GM19193 (cell line): ENCODE measurements around the gene ME2.

Experiments used
- POLR2A ChIP-seq: IDR thresholded peaks from 4 replicates; pipeline ENCODE4 v1.6.1; 2011; ENCODE audit not compliant: insufficient read depth, insufficient read length; ENCODE audit errors: extremely low read depth

The ME2 gene

GRCh38 chr18:50895350-50896045 lies 16.6 kb downstream of the ME2 start:
- TF ChIP-seq POLR2A = no peak

DNA sequence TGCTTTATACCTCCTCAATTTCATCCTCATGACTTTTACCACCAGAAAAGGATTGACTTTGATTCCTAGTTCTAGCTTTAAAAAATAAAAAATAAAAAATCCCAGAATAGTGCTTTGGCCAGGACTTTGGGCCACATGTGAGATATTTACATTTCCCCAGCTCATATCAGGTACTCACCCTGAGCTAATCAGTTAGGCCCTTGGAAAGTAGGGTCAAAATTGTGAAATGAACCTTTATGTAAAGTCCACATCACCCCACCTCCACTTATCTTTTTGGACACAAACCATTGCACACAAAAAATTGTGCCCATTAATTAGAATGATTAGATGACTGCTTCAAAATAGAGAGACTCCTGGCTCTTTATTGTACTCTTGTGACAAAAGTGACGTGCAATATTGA lies 17.2 kb downstream of the ME2 start:
- TF ChIP-seq POLR2A = no peak

- TF ChIP-seq POLR2A = no peak
Observed at GRCh38 chr18:50898919-50899318, 20.0 kb downstream of the ME2 start.

GRCh38 chr18:50902797-50903196 lies 23.9 kb downstream of the ME2 start:
- no peak for TF ChIP-seq POLR2A

GRCh38 chr18:50906843-50907242 lies 27.9 kb downstream of the ME2 start:
- TF ChIP-seq POLR2A = no peak

GRCh38 chr18:50909261-50909660 lies 30.3 kb downstream of the ME2 start:
- no peak for TF ChIP-seq POLR2A

GRCh38 chr18:50911006-50911405 lies 32.1 kb downstream of the ME2 start:
- no peak for TF ChIP-seq POLR2A

DNA sequence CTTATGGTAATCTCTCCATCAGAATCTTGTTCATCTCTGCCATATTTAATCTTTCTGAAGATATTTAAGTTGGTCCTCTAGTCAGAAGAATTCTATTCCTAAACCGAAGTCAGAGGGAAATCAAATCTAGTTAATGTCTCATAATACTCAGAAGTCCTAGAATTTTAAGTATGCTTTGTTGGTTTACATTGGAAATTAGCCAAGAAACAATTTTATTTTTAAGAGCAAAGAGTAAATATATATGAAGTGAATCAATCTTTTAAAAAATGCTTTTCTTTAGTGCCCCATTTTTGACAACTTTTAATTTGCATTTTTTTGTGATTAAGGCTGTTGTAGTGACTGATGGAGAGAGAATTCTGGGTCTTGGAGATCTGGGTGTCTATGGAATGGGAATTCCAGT lies 38.1 kb downstream of the ME2 start:
- TF ChIP-seq POLR2A = no peak

GRCh38 chr18:50918153-50918552 lies 39.2 kb downstream of the ME2 start:
- TF ChIP-seq POLR2A = no peak

- no peak for TF ChIP-seq POLR2A
Observed at GRCh38 chr18:50924372-50924771, 45.5 kb downstream of the ME2 start.

GRCh38 chr18:50926521-50926920 lies 47.6 kb downstream of the ME2 start:
- TF ChIP-seq POLR2A = no peak

DNA sequence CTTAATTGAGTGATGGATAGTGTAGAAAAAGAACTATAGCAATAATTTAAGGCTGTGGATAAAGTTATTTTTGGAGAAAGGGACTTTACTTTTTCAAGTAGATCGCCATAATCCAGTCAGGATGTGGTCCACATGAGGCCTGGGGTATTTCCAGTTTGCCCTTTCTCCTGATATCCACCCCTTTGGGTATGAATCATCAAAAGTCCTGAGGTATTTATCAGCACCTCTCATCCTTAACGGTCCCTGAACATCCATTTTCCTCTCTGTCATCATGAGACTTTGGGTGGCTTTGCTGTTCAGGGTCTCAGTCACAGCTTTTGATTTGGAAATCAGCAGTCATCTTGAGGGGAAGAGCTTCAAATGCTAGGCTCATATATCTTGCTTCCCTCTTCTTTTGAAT lies 49.6 kb downstream of the ME2 start:
- no peak for TF ChIP-seq POLR2A

GRCh38 chr18:50933684-50934083 lies 54.8 kb downstream of the ME2 start:
- TF ChIP-seq POLR2A = no peak

- no peak for TF ChIP-seq POLR2A
Observed at GRCh38 chr18:50934545-50935211, 55.8 kb downstream of the ME2 start.

DNA sequence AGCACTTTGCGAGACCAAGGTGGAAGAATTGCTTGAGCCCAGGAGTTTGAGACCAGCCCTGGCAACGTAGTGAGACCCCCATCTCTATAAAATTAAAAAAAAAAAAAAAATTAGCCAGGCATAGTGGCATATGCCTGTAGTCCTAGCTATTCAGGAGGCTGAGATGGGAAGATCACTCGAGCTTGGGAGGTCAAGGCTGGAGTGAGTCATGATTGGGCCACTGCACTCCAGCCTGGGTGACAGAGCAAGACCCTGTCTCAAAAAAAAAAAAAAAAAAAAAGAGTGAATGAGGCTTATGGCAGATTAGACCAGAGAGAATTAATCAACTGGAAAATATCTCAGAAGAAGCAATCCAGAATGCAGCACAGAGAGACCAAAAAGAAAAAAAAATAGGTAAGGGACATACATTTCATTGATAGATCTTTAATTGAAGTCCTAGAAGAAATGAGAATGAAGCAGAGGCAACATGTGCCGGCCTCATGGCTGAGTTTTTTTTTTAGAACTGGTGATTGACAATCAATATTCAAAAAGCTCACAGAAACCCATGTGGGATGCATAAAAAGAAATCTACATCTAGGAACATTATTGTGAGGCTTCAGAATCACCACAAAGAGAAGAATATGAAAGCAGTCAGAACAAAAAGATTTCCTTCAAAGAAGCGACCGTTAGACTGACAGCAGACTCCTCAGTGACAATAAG lies 56.7 kb downstream of the ME2 start:
- TF ChIP-seq POLR2A = no peak

- no peak for TF ChIP-seq POLR2A
Observed at GRCh38 chr18:50937183-50937582, 58.3 kb downstream of the ME2 start.
